Measurements from ENCODE around the gene SMIM9. TPM values are rescaled to one million over a fixed set of nuclear protein-coding genes. Genes with fewer than 3 reads are reported as not detected.

Gene SMIM9
- total RNA-seq, 4 donors from 2014 or later: not detected

GRCh38 chrX:154819771-154820341 lies 14.6 kb downstream of the SMIM9 start:
- TF ChIP-seq CTCF (IDR thresholded peaks at IDR 0.05; ENCODE audit: low read depth): no peak

- no peak for TF ChIP-seq CTCF (IDR thresholded peaks at IDR 0.05; ENCODE audit: low read depth)
Measured at GRCh38 chrX:154818916-154819770, 15.3 kb downstream of the SMIM9 start.

GRCh38 chrX:154815274-154815818 lies 19.1 kb downstream of the SMIM9 start:
- TF ChIP-seq CTCF (IDR thresholded peaks at IDR 0.05; ENCODE audit: low read depth): no peak

GRCh38 chrX:154813801-154814200 lies 20.7 kb downstream of the SMIM9 start:
- no peak for TF ChIP-seq CTCF (IDR thresholded peaks at IDR 0.05; ENCODE audit: low read depth)

GRCh38 chrX:154812341-154813101 lies 21.9 kb downstream of the SMIM9 start:
- TF ChIP-seq CTCF (IDR thresholded peaks at IDR 0.05; ENCODE audit: low read depth): no peak

GRCh38 chrX:154809939-154810665 lies 24.4 kb downstream of the SMIM9 start:
- no peak for TF ChIP-seq CTCF (IDR thresholded peaks at IDR 0.05; ENCODE audit: low read depth)
